ENCODE data around the gene PPP1R15A.

- TF ChIP-seq, protein P1, sequence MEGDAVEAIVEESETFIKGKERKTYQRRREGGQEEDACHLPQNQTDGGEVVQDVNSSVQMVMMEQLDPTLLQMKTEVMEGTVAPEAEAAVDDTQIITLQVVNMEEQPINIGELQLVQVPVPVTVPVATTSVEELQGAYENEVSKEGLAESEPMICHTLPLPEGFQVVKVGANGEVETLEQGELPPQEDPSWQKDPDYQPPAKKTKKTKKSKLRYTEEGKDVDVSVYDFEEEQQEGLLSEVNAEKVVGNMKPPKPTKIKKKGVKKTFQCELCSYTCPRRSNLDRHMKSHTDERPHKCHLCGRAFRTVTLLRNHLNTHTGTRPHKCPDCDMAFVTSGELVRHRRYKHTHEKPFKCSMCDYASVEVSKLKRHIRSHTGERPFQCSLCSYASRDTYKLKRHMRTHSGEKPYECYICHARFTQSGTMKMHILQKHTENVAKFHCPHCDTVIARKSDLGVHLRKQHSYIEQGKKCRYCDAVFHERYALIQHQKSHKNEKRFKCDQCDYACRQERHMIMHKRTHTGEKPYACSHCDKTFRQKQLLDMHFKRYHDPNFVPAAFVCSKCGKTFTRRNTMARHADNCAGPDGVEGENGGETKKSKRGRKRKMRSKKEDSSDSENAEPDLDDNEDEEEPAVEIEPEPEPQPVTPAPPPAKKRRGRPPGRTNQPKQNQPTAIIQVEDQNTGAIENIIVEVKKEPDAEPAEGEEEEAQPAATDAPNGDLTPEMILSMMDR (IDR thresholded peaks at IDR 0.05): no peak
- TF ChIP-seq POLR2A (IDR thresholded peaks at IDR 0.05): no peak
Observed at GRCh38 chr19:48862827-48863226, 9.4 kb upstream of the PPP1R15A start.

Data from prostate gland (tissue), 2 donors.